WTC11 (cell line): ENCODE data around the gene GABPB2. TPM values are rescaled to one million over a fixed set of nuclear protein-coding genes. Genes with fewer than 3 reads are reported as not detected.

Source experiments
- ATAC-seq: fragments of 200-7000 bp; cut with Tn5 transposase; 2 replicates; pipeline ENCODE4 v1.10.0; 2021; ENCODE audit warnings: mild to moderate bottlenecking, moderate library complexity
- CTCF ChIA-PET: fragments of 300-600 bp; sonication (Branson Sonifier 250); formaldehyde crosslinking; loops from one replicate; lab custom pipeline; 2021; ENCODE audit warnings: antibody characterized with exemption; lab: Charles Lee
- POLR2A ChIA-PET: fragments of 350-600 bp; sonication (Branson Sonifier 250); formaldehyde crosslinking; loops from one replicate; lab custom pipeline; 2021; ENCODE audit warnings: antibody characterized with exemption; lab: Charles Lee
- DNase-seq: peaks from one replicate; pipeline ENCODE4 v3.0.0; 2021; ENCODE audit warnings: low spot score
- H3K27ac Mint-ChIP-seq: 2 replicates; pipeline ENCODE4 v1.8.0; 2021; ENCODE audit warnings: mixed read lengths
- H3K27me3 Mint-ChIP-seq: 2 replicates; pipeline ENCODE4 v1.8.0; 2021; ENCODE audit warnings: low read depth, mild to moderate bottlenecking, moderate library complexity, mixed read lengths
- H3K36me3 Mint-ChIP-seq: 2 replicates; pipeline ENCODE4 v1.8.0; 2021; ENCODE audit warnings: mixed read lengths
- H3K4me1 Mint-ChIP-seq: 2 replicates; pipeline ENCODE4 v1.8.0; 2022; ENCODE audit warnings: mixed read lengths
- H3K4me3 Mint-ChIP-seq: 2 replicates; pipeline ENCODE4 v1.8.0; 2021; ENCODE audit warnings: mild to moderate bottlenecking, moderate library complexity, mixed read lengths
- H3K9me3 Mint-ChIP-seq: 2 replicates; pipeline ENCODE4 v1.8.0; 2021; ENCODE audit warnings: mixed read lengths
- CREM ChIP-seq: sonication (generic); formaldehyde crosslinking; IDR thresholded peaks from 2 replicates; pipeline ENCODE4 v1.8.1; 2022; ENCODE audit warnings: mild to moderate bottlenecking, missing genetic modification reagents, moderate library complexity
- E2F5 ChIP-seq: sonication (generic); formaldehyde crosslinking; IDR thresholded peaks from 2 replicates; pipeline ENCODE4 v1.8.1; 2022; ENCODE audit warnings: mild to moderate bottlenecking, moderate library complexity, missing genetic modification reagents
- EMX1 ChIP-seq: fragments of 250-450 bp; sonication (Bioruptor Pico); IDR thresholded peaks from 2 replicates; pipeline ENCODE4 v1.8.0; 2021; ENCODE audit warnings: mild to moderate bottlenecking
- ETV6 ChIP-seq: sonication (generic); formaldehyde crosslinking; IDR thresholded peaks from 2 replicates; pipeline ENCODE4 v1.8.1; 2022; ENCODE audit warnings: mild to moderate bottlenecking, missing genetic modification reagents
- FOXP4 ChIP-seq: sonication (generic); formaldehyde crosslinking; IDR thresholded peaks from 2 replicates; pipeline ENCODE4 v1.8.0; 2022; ENCODE audit warnings: mild to moderate bottlenecking, missing genetic modification reagents
- GTF2I ChIP-seq: fragments of 250-450 bp; sonication (Bioruptor Pico); conservative IDR thresholded peaks from 2 replicates; pipeline ENCODE4 v1.4.0; 2021; ENCODE audit warnings: mild to moderate bottlenecking
- HMGXB4 ChIP-seq: sonication (generic); formaldehyde crosslinking; IDR thresholded peaks from 2 replicates; pipeline ENCODE4 v1.8.1; 2023; ENCODE audit warnings: mild to moderate bottlenecking, moderate library complexity, missing genetic modification reagents
- MLX ChIP-seq: sonication (generic); formaldehyde crosslinking; IDR thresholded peaks from 2 replicates; pipeline ENCODE4 v1.8.1; 2023; ENCODE audit warnings: mild to moderate bottlenecking, missing genetic modification reagents, moderate library complexity
- NR2C2 ChIP-seq: sonication (generic); formaldehyde crosslinking; IDR thresholded peaks from 2 replicates; pipeline ENCODE4 v1.8.0; 2022; ENCODE audit warnings: mild to moderate bottlenecking, missing genetic modification reagents
- PRRX2 ChIP-seq: fragments of 250-450 bp; sonication (Bioruptor Pico); IDR thresholded peaks from 2 replicates; pipeline ENCODE4 v1.8.0; 2021; ENCODE audit warnings: mild to moderate bottlenecking
- SMAD3 ChIP-seq: sonication (generic); formaldehyde crosslinking; IDR thresholded peaks from 2 replicates; pipeline ENCODE4 v1.8.0; 2022; ENCODE audit warnings: missing genetic modification reagents, mild to moderate bottlenecking, borderline replicate concordance
- USF1 ChIP-seq: sonication (generic); formaldehyde crosslinking; IDR thresholded peaks from 2 replicates; pipeline ENCODE4 v1.8.0; 2022; ENCODE audit warnings: mild to moderate bottlenecking, missing genetic modification reagents
- ZNF138 ChIP-seq: sonication (generic); formaldehyde crosslinking; conservative IDR thresholded peaks from 2 replicates; pipeline ENCODE4 v1.8.1; 2022; ENCODE audit warnings: mild to moderate bottlenecking, moderate library complexity, missing genetic modification reagents
- ZNF219 ChIP-seq: sonication (generic); formaldehyde crosslinking; IDR thresholded peaks from 2 replicates; pipeline ENCODE4 v1.8.0; 2023; ENCODE audit warnings: missing genetic modification reagents, mild to moderate bottlenecking, borderline replicate concordance
- total RNA-seq: library from RNA; stranded (reverse); gene quantifications from 3 replicates; pipeline ENCODE4 v1.2.3, GENCODE V29; 2021
- TF ChIP-seq, protein P1 (sequence below): sonication (generic); formaldehyde crosslinking; IDR thresholded peaks from 2 replicates; pipeline ENCODE4 v1.8.0; 2023; ENCODE audit warnings: mild to moderate bottlenecking, missing genetic modification reagents
- TF ChIP-seq, protein P2 (sequence below): sonication (generic); formaldehyde crosslinking; IDR thresholded peaks from 2 replicates; pipeline ENCODE4 v1.8.1; 2022; ENCODE audit warnings: low read depth, mild to moderate bottlenecking, moderate library complexity, missing genetic modification reagents, borderline replicate concordance
- TF ChIP-seq, protein P3 (sequence below): sonication (generic); formaldehyde crosslinking; IDR thresholded peaks from 2 replicates; pipeline ENCODE4 v1.8.1; 2022; ENCODE audit warnings: missing genetic modification reagents, borderline replicate concordance
- TF ChIP-seq, protein P4 (sequence below): fragments of 250-450 bp; sonication (Bioruptor Pico); IDR thresholded peaks from 2 replicates; pipeline ENCODE4 v1.8.0; 2021; ENCODE audit warnings: mild to moderate bottlenecking

GABPB2 gene
- total RNA-seq, 1 experiment from 2014 or later: 1.7 TPM

DNA sequence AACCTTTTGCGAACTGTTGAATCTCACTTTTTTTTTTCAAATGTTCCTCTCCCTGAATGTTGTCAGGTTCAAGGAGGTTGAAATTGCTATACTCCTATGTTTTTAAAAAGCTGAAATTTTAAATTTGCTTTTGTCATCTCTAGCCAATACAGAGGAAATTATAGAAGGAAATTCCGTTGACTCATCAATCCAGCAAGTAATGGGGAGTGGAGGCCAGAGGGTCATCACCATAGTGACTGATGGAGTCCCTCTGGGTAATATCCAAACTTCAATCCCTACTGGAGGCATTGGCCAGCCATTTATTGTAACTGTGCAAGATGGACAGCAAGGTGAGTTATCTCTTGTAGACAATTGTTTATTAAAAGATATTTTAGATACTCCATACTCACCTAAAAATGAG, 36.3 kb downstream of the GABPB2 start:
- POLR2A ChIA-PET: no interaction called here
- no peak for ATAC-seq

More for the DNA sequence above, 36.3 kb downstream of the GABPB2 start:
- Mint-ChIP-seq H3K9me3 (no peaks in the 10 kb centered on the region), H3K36me3 (no peaks in the 10 kb centered on the region), H3K27me3 (no peaks in the 10 kb centered on the region), H3K4me3 (no peak overlapping the region), H3K27ac (no peak overlapping the region), H3K4me1 (no peaks in the 10 kb centered on the region)
- no peak for DNase-seq
- CTCF ChIA-PET: interaction anchor here (0.6 to 0.9 kb wide), 3 partner anchors 50 to 196 kb away, joined by 3 to 4 read pairs (median 4); partner anchors contain the start of gene TNFAIP8L2
- no peak for TF ChIP-seq PRRX2 (CRISPR knock-in tag)
- TF ChIP-seq, protein P1, sequence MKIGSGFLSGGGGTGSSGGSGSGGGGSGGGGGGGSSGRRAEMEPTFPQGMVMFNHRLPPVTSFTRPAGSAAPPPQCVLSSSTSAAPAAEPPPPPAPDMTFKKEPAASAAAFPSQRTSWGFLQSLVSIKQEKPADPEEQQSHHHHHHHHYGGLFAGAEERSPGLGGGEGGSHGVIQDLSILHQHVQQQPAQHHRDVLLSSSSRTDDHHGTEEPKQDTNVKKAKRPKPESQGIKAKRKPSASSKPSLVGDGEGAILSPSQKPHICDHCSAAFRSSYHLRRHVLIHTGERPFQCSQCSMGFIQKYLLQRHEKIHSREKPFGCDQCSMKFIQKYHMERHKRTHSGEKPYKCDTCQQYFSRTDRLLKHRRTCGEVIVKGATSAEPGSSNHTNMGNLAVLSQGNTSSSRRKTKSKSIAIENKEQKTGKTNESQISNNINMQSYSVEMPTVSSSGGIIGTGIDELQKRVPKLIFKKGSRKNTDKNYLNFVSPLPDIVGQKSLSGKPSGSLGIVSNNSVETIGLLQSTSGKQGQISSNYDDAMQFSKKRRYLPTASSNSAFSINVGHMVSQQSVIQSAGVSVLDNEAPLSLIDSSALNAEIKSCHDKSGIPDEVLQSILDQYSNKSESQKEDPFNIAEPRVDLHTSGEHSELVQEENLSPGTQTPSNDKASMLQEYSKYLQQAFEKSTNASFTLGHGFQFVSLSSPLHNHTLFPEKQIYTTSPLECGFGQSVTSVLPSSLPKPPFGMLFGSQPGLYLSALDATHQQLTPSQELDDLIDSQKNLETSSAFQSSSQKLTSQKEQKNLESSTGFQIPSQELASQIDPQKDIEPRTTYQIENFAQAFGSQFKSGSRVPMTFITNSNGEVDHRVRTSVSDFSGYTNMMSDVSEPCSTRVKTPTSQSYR (CRISPR knock-in tag): no peak
- no peak for TF ChIP-seq ZNF219 (CRISPR knock-in tag)
- no peak for TF ChIP-seq GTF2I (CRISPR knock-in tag)
- TF ChIP-seq ETV6 (CRISPR knock-in tag): no peak
- no peak for TF ChIP-seq USF1 (CRISPR knock-in tag)
- no peak for TF ChIP-seq FOXP4 (CRISPR knock-in tag)
- TF ChIP-seq EMX1: no peak
- TF ChIP-seq E2F5 (CRISPR knock-in tag): no peak
- TF ChIP-seq MLX (CRISPR knock-in tag): no peak
- TF ChIP-seq ZNF138 (CRISPR knock-in tag): no peak
- TF ChIP-seq HMGXB4 (CRISPR knock-in tag): no peak
- TF ChIP-seq, protein P2, sequence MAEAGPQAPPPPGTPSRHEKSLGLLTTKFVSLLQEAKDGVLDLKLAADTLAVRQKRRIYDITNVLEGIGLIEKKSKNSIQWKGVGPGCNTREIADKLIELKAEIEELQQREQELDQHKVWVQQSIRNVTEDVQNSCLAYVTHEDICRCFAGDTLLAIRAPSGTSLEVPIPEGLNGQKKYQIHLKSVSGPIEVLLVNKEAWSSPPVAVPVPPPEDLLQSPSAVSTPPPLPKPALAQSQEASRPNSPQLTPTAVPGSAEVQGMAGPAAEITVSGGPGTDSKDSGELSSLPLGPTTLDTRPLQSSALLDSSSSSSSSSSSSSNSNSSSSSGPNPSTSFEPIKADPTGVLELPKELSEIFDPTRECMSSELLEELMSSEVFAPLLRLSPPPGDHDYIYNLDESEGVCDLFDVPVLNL (CRISPR knock-in tag): no peak
- TF ChIP-seq SMAD3 (CRISPR knock-in tag): no peak
- no peak for TF ChIP-seq CREM (CRISPR knock-in tag)
- TF ChIP-seq, protein P3, sequence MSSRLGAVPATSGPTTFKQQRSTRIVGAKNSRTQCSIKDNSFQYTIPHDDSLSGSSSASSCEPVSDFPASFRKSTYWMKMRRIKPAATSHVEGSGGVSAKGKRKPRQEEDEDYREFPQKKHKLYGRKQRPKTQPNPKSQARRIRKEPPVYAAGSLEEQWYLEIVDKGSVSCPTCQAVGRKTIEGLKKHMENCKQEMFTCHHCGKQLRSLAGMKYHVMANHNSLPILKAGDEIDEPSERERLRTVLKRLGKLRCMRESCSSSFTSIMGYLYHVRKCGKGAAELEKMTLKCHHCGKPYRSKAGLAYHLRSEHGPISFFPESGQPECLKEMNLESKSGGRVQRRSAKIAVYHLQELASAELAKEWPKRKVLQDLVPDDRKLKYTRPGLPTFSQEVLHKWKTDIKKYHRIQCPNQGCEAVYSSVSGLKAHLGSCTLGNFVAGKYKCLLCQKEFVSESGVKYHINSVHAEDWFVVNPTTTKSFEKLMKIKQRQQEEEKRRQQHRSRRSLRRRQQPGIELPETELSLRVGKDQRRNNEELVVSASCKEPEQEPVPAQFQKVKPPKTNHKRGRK (CRISPR knock-in tag): no peak
- TF ChIP-seq NR2C2 (CRISPR knock-in tag): no peak
- TF ChIP-seq, protein P4, sequence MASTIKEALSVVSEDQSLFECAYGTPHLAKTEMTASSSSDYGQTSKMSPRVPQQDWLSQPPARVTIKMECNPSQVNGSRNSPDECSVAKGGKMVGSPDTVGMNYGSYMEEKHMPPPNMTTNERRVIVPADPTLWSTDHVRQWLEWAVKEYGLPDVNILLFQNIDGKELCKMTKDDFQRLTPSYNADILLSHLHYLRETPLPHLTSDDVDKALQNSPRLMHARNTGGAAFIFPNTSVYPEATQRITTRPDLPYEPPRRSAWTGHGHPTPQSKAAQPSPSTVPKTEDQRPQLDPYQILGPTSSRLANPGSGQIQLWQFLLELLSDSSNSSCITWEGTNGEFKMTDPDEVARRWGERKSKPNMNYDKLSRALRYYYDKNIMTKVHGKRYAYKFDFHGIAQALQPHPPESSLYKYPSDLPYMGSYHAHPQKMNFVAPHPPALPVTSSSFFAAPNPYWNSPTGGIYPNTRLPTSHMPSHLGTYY (CRISPR knock-in tag): no peak
